Measurements from ENCODE around the gene TAF15.

DNA sequence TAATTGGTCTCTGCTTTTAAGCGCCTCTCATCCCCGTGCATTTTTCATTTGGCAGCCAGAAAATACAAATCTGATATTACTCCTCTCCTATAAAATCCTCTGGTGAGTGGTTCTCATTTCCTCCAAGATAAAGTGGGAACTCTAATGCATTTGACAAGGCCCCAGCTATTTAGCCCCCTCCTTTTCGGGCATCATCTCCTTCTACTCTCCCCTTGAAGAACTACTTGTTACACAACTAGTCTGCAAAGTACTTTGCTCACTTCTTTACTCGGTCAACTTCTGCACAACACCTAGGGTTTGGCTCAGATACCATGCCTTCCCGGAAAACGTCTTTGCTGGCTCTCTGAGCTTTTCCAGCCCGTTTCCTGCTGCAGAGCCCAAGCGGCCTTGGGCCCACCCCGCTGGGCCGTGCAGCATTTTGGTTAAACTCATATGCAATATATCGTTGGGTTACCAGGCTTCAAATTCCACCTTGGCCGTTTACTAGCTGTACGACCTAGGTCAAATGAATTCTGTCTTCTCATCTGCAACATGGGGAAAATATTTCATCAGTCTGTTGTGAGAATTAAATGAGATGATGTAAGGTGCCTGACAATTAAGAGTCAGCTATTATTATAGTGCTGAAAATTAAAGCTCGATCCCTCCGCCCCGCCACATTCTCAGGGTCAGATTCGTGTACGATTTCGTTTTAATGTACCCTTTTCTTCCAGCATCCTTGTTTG is 883 bp upstream of the TAF15 start:
- TF ChIP-seq, protein P1, sequence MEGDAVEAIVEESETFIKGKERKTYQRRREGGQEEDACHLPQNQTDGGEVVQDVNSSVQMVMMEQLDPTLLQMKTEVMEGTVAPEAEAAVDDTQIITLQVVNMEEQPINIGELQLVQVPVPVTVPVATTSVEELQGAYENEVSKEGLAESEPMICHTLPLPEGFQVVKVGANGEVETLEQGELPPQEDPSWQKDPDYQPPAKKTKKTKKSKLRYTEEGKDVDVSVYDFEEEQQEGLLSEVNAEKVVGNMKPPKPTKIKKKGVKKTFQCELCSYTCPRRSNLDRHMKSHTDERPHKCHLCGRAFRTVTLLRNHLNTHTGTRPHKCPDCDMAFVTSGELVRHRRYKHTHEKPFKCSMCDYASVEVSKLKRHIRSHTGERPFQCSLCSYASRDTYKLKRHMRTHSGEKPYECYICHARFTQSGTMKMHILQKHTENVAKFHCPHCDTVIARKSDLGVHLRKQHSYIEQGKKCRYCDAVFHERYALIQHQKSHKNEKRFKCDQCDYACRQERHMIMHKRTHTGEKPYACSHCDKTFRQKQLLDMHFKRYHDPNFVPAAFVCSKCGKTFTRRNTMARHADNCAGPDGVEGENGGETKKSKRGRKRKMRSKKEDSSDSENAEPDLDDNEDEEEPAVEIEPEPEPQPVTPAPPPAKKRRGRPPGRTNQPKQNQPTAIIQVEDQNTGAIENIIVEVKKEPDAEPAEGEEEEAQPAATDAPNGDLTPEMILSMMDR (IDR thresholded peaks at IDR 0.05; ENCODE audit: low read depth, low read length): no peak
- no peak for TF ChIP-seq EZH2phosphoT487 (IDR thresholded peaks at IDR 0.05; ENCODE audit: low read depth)

Measured in OCI-LY3 (cell line).